GM12878 (cell line): ENCODE data around the gene UST. TPM values are rescaled to one million over a fixed set of nuclear protein-coding genes. Genes with fewer than 3 reads are reported as not detected.

ENCODE experiments used
- ATAC-seq: fragments of 200-7000 bp; cut with Tn5 transposase; 3 replicates; pipeline ENCODE4 v1.9.1; 2020; ENCODE audit warnings: mild to moderate bottlenecking, moderate library complexity
- BruUV-seq: library from RNA; stranded (reverse); fragments of 400-500 nt; replicated peaks from 2 replicates; lab custom pipeline; 2021; lab: Mats Ljungman, UMichigan
- CTCF ChIA-PET: fragments of 300-600 bp; sonication (Branson Sonifier 250); formaldehyde crosslinking; extraction: SDS; loops from one replicate; lab custom pipeline; 2021; ENCODE audit warnings: inconsistent platforms; lab: Yijun Ruan, JAX
- POLR2A ChIA-PET: fragments of 350-600 bp; formaldehyde crosslinking; extraction: SDS; loops from one replicate; lab custom pipeline; 2021; ENCODE audit warnings: inconsistent platforms; lab: Charles Lee
- RAD21 ChIA-PET: fragments of 300-600 bp; sonication (Branson Sonifier 250); formaldehyde crosslinking; loops from one replicate; lab custom pipeline; 2023; ENCODE audit warnings: antibody characterized with exemption; ENCODE audit not compliant: unreplicated experiment; lab: Charles Lee
- SMC1A ChIA-PET: fragments of 300-600 bp; sonication (Branson Sonifier 250); formaldehyde crosslinking; loops from one replicate; lab custom pipeline; 2023; ENCODE audit not compliant: unreplicated experiment, uncharacterized antibody; lab: Charles Lee
- DNase-seq: peaks from one replicate; pipeline ENCODE4 v3.0.0-alpha.2; 2011; ENCODE audit warnings: low read depth, low spot score
- FAIRE-seq: peaks from 3 replicates; lab custom pipeline; 2011; peaks lifted over from hg19 to GRCh38; lab: Jason Lieb, UNC
- H2AFZ ChIP-seq: 2 replicates; pipeline ENCODE4 v1.6.0; 2011; ENCODE audit warnings: low read depth, low read length, control low read depth; ENCODE audit not compliant: control insufficient read depth
- H3K27ac ChIP-seq: 2 replicates; pipeline ENCODE4 v1.5.1; 2011; ENCODE audit warnings: control low read depth; ENCODE audit not compliant: control insufficient read depth, insufficient read depth
- H3K27me3 ChIP-seq, 2 experiments: replicated peaks in 1 of 2; 2 replicates each; pipeline versions ENCODE4 v1.6.0 to v1.6.1; 2011; ENCODE audit warnings: low read length in 1 of 2; ENCODE audit not compliant: control insufficient read depth in 2 of 2, insufficient read depth in 2 of 2
- H3K36me3 ChIP-seq, 2 experiments: 2 replicates each; pipeline ENCODE4 v1.5.1; 2011; ENCODE audit warnings: low read length in 1 of 2; ENCODE audit not compliant: control insufficient read depth in 2 of 2, insufficient read depth in 2 of 2
- H3K4me1 ChIP-seq: 2 replicates; pipeline ENCODE4 v1.6.1; 2011; ENCODE audit warnings: mild to moderate bottlenecking, low read length, moderate library complexity, mixed read lengths; ENCODE audit not compliant: control insufficient read depth, insufficient read depth
- H3K4me2 ChIP-seq: 2 replicates; pipeline ENCODE4 v1.6.0; 2011; ENCODE audit warnings: control low read depth; ENCODE audit not compliant: control insufficient read depth, insufficient read depth
- H3K4me3 ChIP-seq: fragments of 200-600 bp; sonication (generic); 2 replicates; pipeline ENCODE4 v1.5.1; 2016
- H3K79me2 ChIP-seq: 2 replicates; pipeline ENCODE4 v1.6.0; 2011; ENCODE audit warnings: low read length; ENCODE audit not compliant: control insufficient read depth, insufficient read depth
- H3K9ac ChIP-seq: 2 replicates; pipeline ENCODE4 v1.8.0; 2011; ENCODE audit warnings: low read length, control low read depth, mixed read lengths; ENCODE audit not compliant: control insufficient read depth, insufficient read depth
- H3K9me3 ChIP-seq: replicated peaks from 3 replicates; pipeline ENCODE4 v1.5.1; 2011; ENCODE audit warnings: mild to moderate bottlenecking, low read length; ENCODE audit not compliant: control insufficient read depth, insufficient read depth
- H4K20me1 ChIP-seq: 2 replicates; pipeline ENCODE4 v1.6.0; 2011; ENCODE audit not compliant: control insufficient read depth, insufficient read depth
- CHD1 ChIP-seq: IDR thresholded peaks from 2 replicates; pipeline ENCODE4 v1.6.1; 2012; ENCODE audit warnings: low read depth, low read length, improper control_type of control experiment
- LARP7 ChIP-seq: fragments of 450-650 bp; IDR thresholded peaks from 2 replicates; pipeline ENCODE4 v1.6.1; 2017; ENCODE audit warnings: mild to moderate bottlenecking
- NR2F1 ChIP-seq: fragments of 450-650 bp; conservative IDR thresholded peaks from 2 replicates; pipeline ENCODE4 v1.6.1; 2017; ENCODE audit warnings: mild to moderate bottlenecking
- POLR2A ChIP-seq: IDR thresholded peaks from 2 replicates; pipeline ENCODE4 v1.6.1; 2011; ENCODE audit warnings: low read depth, mild to moderate bottlenecking, low read length
- RAD21 ChIP-seq: IDR thresholded peaks from 2 replicates; pipeline ENCODE4 v1.6.1; 2011; ENCODE audit warnings: mild to moderate bottlenecking, low read depth, low read length, moderate library complexity; ENCODE audit not compliant: insufficient read depth
- RELA ChIP-seq: fragments of 450-650 bp; IDR thresholded peaks from 2 replicates; pipeline ENCODE4 v1.8.0; 2014; ENCODE audit warnings: borderline replicate concordance; ENCODE audit not compliant: partially characterized antibody
- YBX1 ChIP-seq: fragments of 450-650 bp; IDR thresholded peaks from 2 replicates; pipeline ENCODE4 v1.6.1; 2016; ENCODE audit warnings: antibody characterized with exemption
- WGBS: methylation state at CpG from one replicate; pipeline ENCODE4 v1.1.6; 2016; ENCODE audit warnings: low lambda C conversion rate; ENCODE audit not compliant: insufficient replicate concordance, insufficient coverage; ENCODE audit errors: missing lambda C conversion rate; 5-methylcytosine and 5-hydroxymethylcytosine counted together
- in situ Hi-C: fragments of 300-500 bp; cut with MboI; formaldehyde crosslinking; loops from 9 replicates; pipeline ENCODE4 v1.14.3; 2018; ENCODE audit warnings: mixed read lengths
- intact Hi-C: fragments of 100-400 bp; cut with micrococcal nuclease; formaldehyde crosslinking; loops from one replicate; pipeline ENCODE4 v1.14.2; 2022; ENCODE audit not compliant: unreplicated experiment
- polyA plus RNA-seq, 11 experiments: library from polyadenylated mRNA; depleted of rRNA in 4 of 11; unstranded in 6 of 11; stranded (reverse) in 5 of 11; fragments of >200 nt; fragmentation: Nextera tagmentation in 4 of 11; fragmentation: Illumina TruSeq in 1 of 11; extraction: Ambion mirVana in 4 of 11; extraction: Trizol in 1 of 11; gene quantifications; 1 replicate in 1 of 11; 2 replicates in 10 of 11; pipeline versions ENCODE4 v1.2.1 to v1.2.3, GENCODE V29; 2011 to 2016; ENCODE audit warnings: inconsistent platforms in 2 of 11, missing spikeins in 2 of 11, low read depth in 1 of 11
- total RNA-seq, 4 experiments: library from RNA; depleted of rRNA in 3 of 4; stranded (reverse); fragments of >200 nt in 3 of 4; fragmentation: Illumina TruSeq in 1 of 4; extraction: Trizol in 1 of 4; gene quantifications; 2 replicates each; pipeline versions ENCODE4 v1.2.1 to v1.2.3, GENCODE V29; 2013 to 2021
- TF ChIP-seq, protein P1 (sequence below): fragments of 450-650 bp; IDR thresholded peaks from 2 replicates; pipeline ENCODE4 v1.6.1; 2017; ENCODE audit warnings: borderline replicate concordance

Gene UST
- total and polyA plus RNA-seq, 10 of the 15 experiments (the other 5 are each of a cell fraction or from before 2014, with no cell fraction given) = 0.74 to 43.3 (median 2.2) TPM

DNA sequence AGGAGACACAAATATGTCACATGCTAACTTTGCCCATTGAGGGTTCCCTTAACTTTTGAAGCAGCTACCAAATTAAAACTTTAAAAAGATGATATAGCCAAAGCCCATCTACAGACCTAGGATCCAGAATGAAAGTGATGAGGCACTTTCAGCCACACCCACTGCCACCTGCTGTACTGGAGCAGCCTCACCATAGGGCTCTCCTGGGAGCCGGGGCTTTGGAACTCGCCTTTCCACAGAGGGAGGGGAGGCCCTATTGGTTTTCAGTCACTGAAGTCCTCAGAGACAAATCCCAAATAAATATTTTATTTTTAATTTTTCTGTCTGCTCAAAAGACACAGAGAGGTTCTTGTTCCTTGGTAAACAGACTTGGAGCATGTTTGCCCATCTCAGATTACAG lies 332.6 kb downstream of the UST start:
- TF ChIP-seq YBX1 (no peak), LARP7 (0 out of 2 replicates have a peak, but pooled peaks have one; percentile 4), CHD1 (no peak), POLR2A (no peak), RAD21 (peak; percentile 16; the same call in 1 of the 2 replicates), RELA (no peak), NR2F1 (no peak)
- TF ChIP-seq, protein P1, sequence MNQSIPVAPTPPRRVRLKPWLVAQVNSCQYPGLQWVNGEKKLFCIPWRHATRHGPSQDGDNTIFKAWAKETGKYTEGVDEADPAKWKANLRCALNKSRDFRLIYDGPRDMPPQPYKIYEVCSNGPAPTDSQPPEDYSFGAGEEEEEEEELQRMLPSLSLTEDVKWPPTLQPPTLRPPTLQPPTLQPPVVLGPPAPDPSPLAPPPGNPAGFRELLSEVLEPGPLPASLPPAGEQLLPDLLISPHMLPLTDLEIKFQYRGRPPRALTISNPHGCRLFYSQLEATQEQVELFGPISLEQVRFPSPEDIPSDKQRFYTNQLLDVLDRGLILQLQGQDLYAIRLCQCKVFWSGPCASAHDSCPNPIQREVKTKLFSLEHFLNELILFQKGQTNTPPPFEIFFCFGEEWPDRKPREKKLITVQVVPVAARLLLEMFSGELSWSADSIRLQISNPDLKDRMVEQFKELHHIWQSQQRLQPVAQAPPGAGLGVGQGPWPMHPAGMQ = no peak
- CTCF ChIA-PET = interaction anchor here (0.9 to 2.6 kb wide), 10 partner anchors 10 to 400 kb away, joined by 3 to 25 read pairs (median 12); no protein-coding TSS in a partner anchor
- Histone ChIP-seq H3K9me3 (peaks cover 3% of the 10 kb centered on the region; the same call in 1 of the 3 replicates), H3K27ac (peak overlapping the region; percentile 54), H3K9ac (peak overlapping the region; percentile 37), H2AFZ (no peak overlapping the region; the same call in 1 of the 2 replicates), H4K20me1 (no peaks in the 10 kb centered on the region), H3K4me3 (no peak overlapping the region), H3K4me1 (peaks cover 45% of the 10 kb centered on the region), H3K4me2 (peak overlapping the region; percentile 20), H3K36me3 (no peaks in the 10 kb centered on the region), H3K27me3 (no peaks in the 10 kb centered on the region), H3K79me2 (no peaks in the 10 kb centered on the region; the same call in 1 of the 2 replicates)
- FAIRE-seq (no peak), DNase-seq (no peak), ATAC-seq (peak; percentile 56)
- POLR2A ChIA-PET = interaction anchor here (1.4 to 2.4 kb wide), 4 partner anchors 13 to 46 kb away, joined by 6 to 18 read pairs (median 10); no protein-coding TSS in a partner anchor
- in situ Hi-C loops (no loop called here), intact Hi-C loops (loop anchor here (1.0 kb wide), 1 partner anchor 24 kb away; no protein-coding TSS in a partner anchor)
- BruUV-seq = no TSS peak
- SMC1A ChIA-PET = interaction anchor here (0.6 to 2.6 kb wide), 15 partner anchors 12 to 438 kb away, joined by 3 to 69 read pairs (median 8); partner anchors contain the start of gene ZC3H12D
- 97% methylated on average over 2 of the region's 2 CpGs for WGBS
- RAD21 ChIA-PET = interaction anchor here (0.6 to 2.6 kb wide), 14 partner anchors 9 to 352 kb away, joined by 3 to 56 read pairs (median 9); no protein-coding TSS in a partner anchor
